ENCODE data around the gene ARIH1. TPM values are rescaled to one million over a fixed set of nuclear protein-coding genes. Genes with fewer than 3 reads are reported as not detected.

ARIH1 gene
- total and polyA plus RNA-seq, 2 donors (not counting 1 experiment from before 2014, with no cell fraction given): 27.9 to 62.3 TPM

- Histone ChIP-seq H4K20me1 (ENCODE audit: control insufficient read depth, extremely low read depth, insufficient read depth, low read length) (no peaks in the 10 kb centered on the region), H3K36me3 (ENCODE audit: control insufficient read depth, insufficient read depth, low read length) (no peaks in the 10 kb centered on the region)
These were observed 59.0 kb downstream of the ARIH1 start for GRCh38 chr15:72532991-72533601.

GRCh38 chr15:72534523-72534922 is 60.4 kb downstream of the ARIH1 start:
- Histone ChIP-seq H3K4me1 (ENCODE audit: control insufficient read depth, extremely low read depth, insufficient read depth, low read length) (no peaks in the 10 kb centered on the region), H3K4me3 (replicated peaks in 1 of 4; ENCODE audit: control extremely low read depth in 1 of 4, insufficient read depth in 1 of 4, low read depth in 3 of 4, low read length in 4 of 4) (no peak overlapping the region), H2AFZ (ENCODE audit: low read length) (no peak overlapping the region), H3K27me3 (ENCODE audit: control insufficient read depth, insufficient read depth, low read length) (no peaks in the 10 kb centered on the region), H3K27ac (ENCODE audit: insufficient read depth, low read length) (no peak overlapping the region), H3K79me2 (ENCODE audit: control insufficient read depth, insufficient read depth, low read length) (peaks cover 12% of the 10 kb centered on the region), H3K9ac (ENCODE audit: insufficient read depth, low read length) (no peak overlapping the region), H4K20me1 (ENCODE audit: control insufficient read depth, extremely low read depth, insufficient read depth, low read length) (no peaks in the 10 kb centered on the region), H3K9me3 (ENCODE audit: control insufficient read depth, insufficient read depth, low read depth, low read length) (no peaks in the 10 kb centered on the region), H3K4me2 (ENCODE audit: extremely low read depth, insufficient read depth, low read length) (no peak overlapping the region), H3K36me3 (ENCODE audit: control insufficient read depth, insufficient read depth, low read length) (no peaks in the 10 kb centered on the region)
- DNase-seq (ENCODE audit: low read depth in 2 of 2): no peak
- no peak for TF ChIP-seq EZH2 (IDR thresholded peaks at IDR 0.05; ENCODE audit: low read length, missing control alignments)

More at GRCh38 chr15:72532991-72533601, 59.0 kb downstream of the ARIH1 start:
- Histone ChIP-seq H3K27me3 (ENCODE audit: control insufficient read depth, insufficient read depth, low read length) (no peaks in the 10 kb centered on the region), H3K9ac (ENCODE audit: insufficient read depth, low read length) (no peak overlapping the region), H3K4me2 (ENCODE audit: extremely low read depth, insufficient read depth, low read length) (no peak overlapping the region), H3K4me3 (replicated peaks in 1 of 4; ENCODE audit: control extremely low read depth in 1 of 4, insufficient read depth in 1 of 4, low read depth in 3 of 4, low read length in 4 of 4) (no peak overlapping the region), H3K27ac (ENCODE audit: insufficient read depth, low read length) (no peak overlapping the region), H3K79me2 (ENCODE audit: control insufficient read depth, insufficient read depth, low read length) (peaks cover 9% of the 10 kb centered on the region), H3K9me3 (ENCODE audit: control insufficient read depth, insufficient read depth, low read depth, low read length) (no peaks in the 10 kb centered on the region), H3K4me1 (ENCODE audit: control insufficient read depth, extremely low read depth, insufficient read depth, low read length) (no peaks in the 10 kb centered on the region), H2AFZ (ENCODE audit: low read length) (no peak overlapping the region)
- DNase-seq (ENCODE audit: low read depth in 2 of 2): no peak
- TF ChIP-seq EZH2 (IDR thresholded peaks at IDR 0.05; ENCODE audit: low read length, missing control alignments) (no peak), CTCF (conservative IDR thresholded peaks at IDR 0.05 in 1 of 2, IDR thresholded peaks at IDR 0.05 in 1 of 2; ENCODE audit: low read depth in 1 of 2, low read length in 2 of 2) (peak; percentile 4 to 38)

GRCh38 chr15:72535911-72536310 is 61.8 kb downstream of the ARIH1 start:
- no peaks in the 10 kb centered on the region for H3K4me1 ChIP-seq (ENCODE audit: control insufficient read depth, extremely low read depth, insufficient read depth, low read length)
- H3K4me3 ChIP-seq (replicated peaks in 1 of 4; ENCODE audit: control extremely low read depth in 1 of 4, insufficient read depth in 1 of 4, low read depth in 3 of 4, low read length in 4 of 4): no peak overlapping the region
- H3K9ac ChIP-seq (ENCODE audit: insufficient read depth, low read length): no peak overlapping the region
- TF ChIP-seq EZH2 (IDR thresholded peaks at IDR 0.05; ENCODE audit: low read length, missing control alignments): no peak
- TF ChIP-seq CTCF (conservative IDR thresholded peaks at IDR 0.05 in 1 of 2, IDR thresholded peaks at IDR 0.05 in 1 of 2; ENCODE audit: low read depth in 1 of 2, low read length in 2 of 2): no peak
- H2AFZ ChIP-seq (ENCODE audit: low read length): no peak overlapping the region
- no peak for DNase-seq (ENCODE audit: low read depth in 2 of 2)
- H3K9me3 ChIP-seq (ENCODE audit: control insufficient read depth, insufficient read depth, low read depth, low read length): no peaks in the 10 kb centered on the region
- H3K79me2 ChIP-seq (ENCODE audit: control insufficient read depth, insufficient read depth, low read length): peaks cover 17% of the 10 kb centered on the region
- no peak overlapping the region for H3K27ac ChIP-seq (ENCODE audit: insufficient read depth, low read length)
- H3K36me3 ChIP-seq (ENCODE audit: control insufficient read depth, insufficient read depth, low read length): no peaks in the 10 kb centered on the region
- no peaks in the 10 kb centered on the region for H3K27me3 ChIP-seq (ENCODE audit: control insufficient read depth, insufficient read depth, low read length)
- H3K4me2 ChIP-seq (ENCODE audit: extremely low read depth, insufficient read depth, low read length): no peak overlapping the region
- H4K20me1 ChIP-seq (ENCODE audit: control insufficient read depth, extremely low read depth, insufficient read depth, low read length): no peaks in the 10 kb centered on the region
